ENCODE results near the gene PRR15L.

The PRR15L gene

DNA sequence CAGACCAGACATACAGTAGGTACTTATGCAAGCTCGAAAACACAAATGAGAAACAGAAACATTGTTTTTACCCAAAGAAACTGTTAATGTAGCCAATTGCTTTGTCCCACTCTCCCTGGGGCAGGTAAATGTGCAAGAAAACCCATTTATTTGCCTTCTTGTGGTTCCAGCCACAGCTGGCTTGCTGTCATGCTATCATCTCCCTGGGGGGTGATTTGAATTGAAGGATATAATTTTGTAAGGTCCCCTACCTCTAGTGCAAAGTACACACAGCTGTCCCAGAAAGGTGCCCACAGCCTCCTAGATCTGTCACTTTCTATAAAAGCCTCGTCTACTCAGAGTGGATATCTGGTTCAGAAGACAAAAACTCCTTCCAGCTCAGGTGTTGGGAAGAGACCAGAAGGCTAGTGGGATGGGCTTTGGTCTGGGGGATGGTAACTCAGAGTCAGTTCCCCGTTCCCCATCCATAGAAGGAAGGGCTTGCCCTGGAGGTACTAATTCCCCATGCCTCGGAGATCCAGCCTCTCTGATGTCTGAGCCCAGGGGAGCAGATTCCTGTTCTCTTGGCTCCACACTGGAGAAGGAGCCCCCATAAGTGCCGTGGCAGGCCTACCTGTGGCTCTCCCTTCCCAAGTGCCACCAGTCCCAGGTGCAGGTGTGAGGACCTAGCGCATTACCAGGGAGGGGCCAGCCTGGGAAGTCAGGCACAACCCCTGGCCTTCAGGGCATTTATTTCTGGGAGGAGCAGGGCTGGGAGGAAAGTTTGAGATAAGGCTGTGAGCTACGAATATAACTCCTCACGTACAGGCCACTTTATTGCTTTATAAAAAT is 2.4 kb upstream of the PRR15L start:
- no peak for DNase-seq (ENCODE audit: low read depth)

- DNase-seq (ENCODE audit: low read depth), result no peak
Measured at GRCh38 chr17:47956791-47957590, 692 bp downstream of the PRR15L start.

- no peak for DNase-seq (ENCODE audit: low read depth)
Measured at GRCh38 chr17:47955497-47956461, 1.9 kb downstream of the PRR15L start.

GRCh38 chr17:47953909-47954308 is 3.8 kb downstream of the PRR15L start:
- DNase-seq (ENCODE audit: low read depth), result no peak

- no peak for DNase-seq (ENCODE audit: low read depth)
Measured at GRCh38 chr17:47952171-47953021, 5.3 kb downstream of the PRR15L start.

DNA sequence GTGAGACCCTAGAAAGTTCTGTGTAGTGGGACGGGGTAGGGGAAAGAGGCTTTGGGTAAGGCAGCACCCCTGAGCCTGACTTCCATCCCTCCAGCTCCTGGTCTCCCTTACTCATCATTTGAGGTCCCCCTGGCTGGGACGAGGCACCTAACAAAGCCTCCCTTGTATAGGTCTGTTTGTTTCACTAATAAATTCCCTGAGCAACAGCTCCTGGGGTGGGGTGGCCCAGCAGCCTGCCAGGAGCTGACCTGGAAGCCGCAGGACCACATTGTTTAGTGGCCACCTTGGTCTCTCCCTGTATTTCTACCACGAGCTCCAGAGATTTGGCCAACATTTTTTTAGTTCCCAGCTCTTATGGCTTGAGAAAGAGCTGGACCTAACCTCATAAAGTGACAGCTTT is 7.2 kb downstream of the PRR15L start:
- no peak for DNase-seq (ENCODE audit: low read depth)

- DNase-seq (ENCODE audit: low read depth), result no peak
Measured at GRCh38 chr17:47949946-47950345, 7.7 kb downstream of the PRR15L start.

GRCh38 chr17:47949197-47949759 is 8.4 kb downstream of the PRR15L start:
- DNase-seq (ENCODE audit: low read depth), result peak; percentile 79

DNA sequence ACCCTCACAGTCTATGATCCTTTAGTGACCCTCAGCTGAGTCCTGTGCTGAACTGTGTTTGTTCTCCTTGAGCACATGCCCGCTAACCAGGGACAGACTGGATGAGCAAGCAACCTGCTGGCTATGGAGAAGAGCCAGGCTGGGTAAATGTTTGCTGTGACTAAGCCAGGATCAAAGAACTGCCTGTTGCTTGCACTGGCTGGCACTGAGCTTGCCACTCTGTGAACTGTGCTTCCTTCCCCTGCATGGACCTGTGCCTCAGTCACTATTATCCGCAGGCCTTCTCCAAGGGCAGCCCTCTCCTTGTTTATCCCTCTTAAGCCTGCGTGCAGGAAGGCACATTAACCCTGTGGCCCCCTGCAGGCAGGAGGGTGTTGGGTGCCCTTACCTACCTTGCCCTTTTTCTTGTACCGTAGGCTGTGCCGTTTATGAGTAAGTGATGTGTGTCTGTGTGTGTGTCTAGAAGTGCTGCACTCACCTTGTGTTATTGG is 8.9 kb downstream of the PRR15L start:
- DNase-seq (ENCODE audit: low read depth), result no peak

DNA sequence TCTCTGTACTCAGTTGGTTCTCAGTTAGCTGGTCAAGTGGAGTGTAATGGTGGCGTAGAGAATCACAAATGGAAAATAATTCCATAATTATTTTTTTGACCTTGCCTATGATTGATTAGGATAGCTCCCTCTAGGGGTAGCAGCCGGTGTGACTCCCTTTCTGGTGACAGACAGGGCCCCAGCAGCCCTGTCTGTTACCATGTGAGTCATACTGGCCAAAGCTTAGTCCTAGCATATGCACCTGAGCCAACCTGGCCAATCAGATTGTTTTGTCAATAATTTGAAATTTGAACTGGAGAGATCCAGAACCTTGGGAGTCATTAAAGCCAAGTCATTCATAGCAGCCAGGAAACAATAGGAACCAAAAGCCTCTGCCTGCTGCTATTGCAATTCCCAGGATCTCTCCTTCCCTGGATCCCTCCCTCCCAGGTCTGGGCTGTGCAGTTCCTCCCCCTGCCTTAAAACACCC is 10.7 kb downstream of the PRR15L start:
- DNase-seq (ENCODE audit: low read depth), result peak; percentile 64

DNA sequence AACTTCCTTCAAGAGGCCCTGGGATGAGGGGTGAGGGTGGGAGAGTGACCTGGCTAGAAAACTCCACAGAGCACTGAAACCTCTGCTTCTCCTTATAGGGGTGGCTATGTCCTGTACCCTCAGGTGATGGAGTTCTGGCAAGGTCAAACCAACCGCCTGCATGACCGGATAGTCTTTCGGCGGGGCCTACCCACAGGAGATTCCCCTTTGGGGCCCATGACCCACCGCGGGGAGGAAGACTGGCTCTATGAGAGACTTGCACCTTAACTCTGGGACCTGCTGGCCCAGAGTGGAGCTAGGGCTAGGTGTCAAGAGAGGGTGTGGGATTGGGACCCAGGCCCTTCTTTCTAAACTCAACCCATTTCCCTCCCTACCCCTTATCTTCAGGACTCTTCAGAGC is 11.2 kb downstream of the PRR15L start:
- no peak for DNase-seq (ENCODE audit: low read depth)

- no peak for DNase-seq (ENCODE audit: low read depth)
Measured at GRCh38 chr17:47945529-47946508, 11.9 kb downstream of the PRR15L start.

GRCh38 chr17:47945080-47945479 is 12.6 kb downstream of the PRR15L start:
- no peak for DNase-seq (ENCODE audit: low read depth)

- DNase-seq (ENCODE audit: low read depth), result no peak
Measured at GRCh38 chr17:47942568-47942967, 15.1 kb downstream of the PRR15L start.

- no peak for DNase-seq (ENCODE audit: low read depth)
Measured at GRCh38 chr17:47942096-47942510, 15.6 kb downstream of the PRR15L start.

DNA sequence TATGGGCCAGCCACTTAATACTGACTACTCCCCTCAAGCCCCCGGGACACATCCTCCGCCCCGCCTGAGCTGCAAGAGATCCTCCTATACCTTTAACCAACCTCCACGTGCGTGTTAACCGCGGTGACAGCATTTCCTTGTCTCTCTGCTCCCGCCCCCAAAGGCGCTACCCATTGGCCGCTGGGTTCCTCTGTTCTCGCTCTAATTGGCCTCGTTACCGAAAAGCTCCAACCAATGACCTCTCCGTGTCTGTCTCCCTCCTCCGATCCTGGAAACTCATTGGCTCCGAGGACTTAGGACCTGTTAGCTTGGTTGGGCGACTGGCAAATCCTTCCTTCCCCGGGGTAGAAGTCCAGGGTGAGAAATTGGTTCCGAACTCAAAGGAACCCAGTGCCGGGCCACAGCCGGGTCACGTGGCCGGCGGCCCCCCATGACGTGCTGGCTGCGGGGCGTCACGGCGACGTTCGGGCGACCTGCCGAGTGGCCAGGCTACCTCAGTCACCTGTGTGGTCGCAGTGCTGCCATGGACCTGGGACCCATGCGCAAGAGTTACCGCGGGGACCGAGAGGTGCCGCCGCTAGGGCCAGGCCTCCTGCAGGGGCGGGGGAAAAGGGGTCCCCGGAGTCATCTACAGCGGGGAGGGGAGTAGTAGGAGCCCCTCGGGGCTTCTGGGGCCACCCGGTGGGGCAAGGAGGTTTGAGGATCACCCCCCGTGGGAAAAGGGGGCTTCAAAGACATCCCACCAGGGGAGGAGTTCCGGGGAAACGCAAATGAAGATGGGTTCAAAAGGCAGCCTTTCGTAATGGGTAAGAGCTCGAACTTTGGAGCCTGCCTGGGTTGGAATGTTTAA is 16.2 kb downstream of the PRR15L start, which contains the start of gene PNPO:
TSS of gene PNPO (plus strand) at position 326 of the 850 bp plus-strand sequence. CDS start at position 431, 105 bp downstream.
- peak; percentile 87 for DNase-seq (ENCODE audit: low read depth)

DNA sequence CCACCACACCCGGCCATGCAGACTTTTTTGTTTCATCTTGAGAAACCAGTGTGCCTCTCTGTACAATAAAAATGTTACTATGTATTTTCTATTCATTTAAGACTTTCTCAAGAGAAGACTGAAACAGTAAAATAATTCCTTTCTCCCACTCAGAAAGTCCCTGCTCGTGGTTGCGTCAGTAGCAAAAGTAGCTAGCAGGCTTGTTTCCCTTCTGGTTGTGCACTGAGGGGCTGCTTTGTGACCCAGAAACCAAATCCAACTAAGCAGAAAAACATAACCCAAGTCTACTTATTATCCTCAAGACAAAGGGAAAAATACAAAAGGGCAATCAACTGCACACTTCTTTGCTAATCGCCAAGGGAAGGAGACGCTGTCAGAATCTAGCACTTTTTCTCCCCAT is 19.7 kb downstream of the PRR15L start:
- no peak for DNase-seq (ENCODE audit: low read depth)

GRCh38 chr17:47935961-47936360 is 21.7 kb downstream of the PRR15L start:
- no peak for DNase-seq (ENCODE audit: low read depth)

Data from activated T-cell treated with anti-CD3 and anti-CD28 coated beads for 1 hour (primary cell).